ENCODE results near the gene AFF2. TPM values are rescaled to one million over a fixed set of nuclear protein-coding genes. Genes with fewer than 3 reads are reported as not detected.

The AFF2 gene
- total RNA-seq, 2 donors from 2014 or later, result 0.89 to 3.2 TPM

DNA sequence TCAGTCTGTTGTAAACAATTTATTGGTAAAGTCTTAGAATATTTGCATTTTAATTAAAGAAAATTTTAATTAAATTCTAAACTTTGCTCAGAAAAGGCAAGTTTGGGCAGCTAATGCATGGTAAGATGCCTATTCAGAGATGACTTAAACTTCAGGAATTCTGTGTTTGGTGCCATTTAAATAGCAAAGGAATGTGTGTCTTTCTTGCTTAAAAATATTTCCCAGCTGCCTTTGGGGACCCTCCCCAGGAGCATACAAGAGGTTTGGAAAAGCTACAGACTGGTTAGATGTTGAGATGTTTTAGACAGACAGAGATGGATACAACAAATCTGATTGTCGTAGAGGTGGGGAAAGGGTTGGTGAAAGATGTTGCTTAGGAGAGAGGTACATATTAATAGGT, 36.5 kb downstream of the AFF2 start:
- Histone ChIP-seq H3K27ac (no peak overlapping the region), H3K4me1 (no peaks in the 10 kb centered on the region), H3K9me3 (no peaks in the 10 kb centered on the region), H3K27me3 (no peaks in the 10 kb centered on the region), H3K36me3 (no peaks in the 10 kb centered on the region), H3K4me3 (no peak overlapping the region)
- DNase-seq (ENCODE audit: low spot score), result no peak
- TF ChIP-seq, protein P1, sequence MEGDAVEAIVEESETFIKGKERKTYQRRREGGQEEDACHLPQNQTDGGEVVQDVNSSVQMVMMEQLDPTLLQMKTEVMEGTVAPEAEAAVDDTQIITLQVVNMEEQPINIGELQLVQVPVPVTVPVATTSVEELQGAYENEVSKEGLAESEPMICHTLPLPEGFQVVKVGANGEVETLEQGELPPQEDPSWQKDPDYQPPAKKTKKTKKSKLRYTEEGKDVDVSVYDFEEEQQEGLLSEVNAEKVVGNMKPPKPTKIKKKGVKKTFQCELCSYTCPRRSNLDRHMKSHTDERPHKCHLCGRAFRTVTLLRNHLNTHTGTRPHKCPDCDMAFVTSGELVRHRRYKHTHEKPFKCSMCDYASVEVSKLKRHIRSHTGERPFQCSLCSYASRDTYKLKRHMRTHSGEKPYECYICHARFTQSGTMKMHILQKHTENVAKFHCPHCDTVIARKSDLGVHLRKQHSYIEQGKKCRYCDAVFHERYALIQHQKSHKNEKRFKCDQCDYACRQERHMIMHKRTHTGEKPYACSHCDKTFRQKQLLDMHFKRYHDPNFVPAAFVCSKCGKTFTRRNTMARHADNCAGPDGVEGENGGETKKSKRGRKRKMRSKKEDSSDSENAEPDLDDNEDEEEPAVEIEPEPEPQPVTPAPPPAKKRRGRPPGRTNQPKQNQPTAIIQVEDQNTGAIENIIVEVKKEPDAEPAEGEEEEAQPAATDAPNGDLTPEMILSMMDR (IDR thresholded peaks at IDR 0.05), result no peak

DNA sequence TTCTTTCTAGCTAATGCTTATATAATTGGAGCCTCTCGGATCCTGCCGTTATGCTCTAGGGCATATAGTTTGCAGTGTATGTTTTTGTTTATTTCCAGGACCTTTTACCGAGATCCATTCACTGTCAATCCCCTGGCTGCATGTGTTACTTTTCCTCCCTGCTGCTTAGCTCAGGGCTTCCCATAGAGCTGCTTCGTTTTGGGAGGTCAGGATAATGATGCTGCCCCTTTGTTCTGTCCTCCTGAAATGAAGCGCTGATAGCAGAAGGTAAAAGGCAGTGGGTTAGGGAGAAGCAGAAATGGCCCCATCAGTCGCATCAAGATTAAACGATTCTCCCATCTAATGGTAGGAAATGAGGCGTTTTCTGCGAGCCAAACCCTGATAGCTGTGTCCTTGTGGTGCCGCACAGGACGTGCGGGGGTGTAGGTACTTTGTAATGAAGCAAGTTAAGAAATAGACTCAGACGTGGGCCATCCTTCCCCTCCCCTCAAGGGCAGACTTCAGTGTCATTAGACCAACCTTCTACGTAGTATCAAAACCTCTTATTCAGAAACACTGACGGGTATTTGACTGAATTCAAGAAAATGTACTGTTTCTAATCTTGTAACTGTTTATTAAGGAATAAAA, 37.3 kb downstream of the AFF2 start:
- Histone ChIP-seq H3K9me3 (no peaks in the 10 kb centered on the region), H3K4me3 (no peak overlapping the region), H3K4me1 (no peaks in the 10 kb centered on the region), H3K27ac (no peak overlapping the region), H3K36me3 (no peaks in the 10 kb centered on the region), H3K27me3 (no peaks in the 10 kb centered on the region)
- TF ChIP-seq, protein P1 (IDR thresholded peaks at IDR 0.05), result no peak
- no peak for DNase-seq (ENCODE audit: low spot score)

DNA sequence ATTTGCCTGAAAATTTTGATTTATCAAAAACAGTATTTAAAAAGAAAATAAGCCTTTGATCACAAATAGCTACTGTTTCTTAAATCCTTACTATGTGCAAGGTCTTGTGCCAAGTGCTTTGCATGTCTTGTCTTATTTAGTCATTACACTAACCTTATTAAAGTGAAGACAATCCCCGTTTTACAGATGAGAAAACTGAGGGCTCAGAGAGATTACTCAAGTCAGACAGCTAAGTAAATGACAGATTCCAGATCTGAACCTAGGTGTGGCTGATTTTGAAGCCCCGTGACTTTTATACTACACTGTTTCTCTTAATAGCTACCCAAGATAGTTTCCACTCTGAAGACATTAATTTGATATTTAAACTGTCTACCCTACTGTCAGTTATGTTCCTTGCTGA, 38.2 kb downstream of the AFF2 start:
- H3K36me3 ChIP-seq, result no peaks in the 10 kb centered on the region
- H3K27me3 ChIP-seq, result no peaks in the 10 kb centered on the region
- no peak overlapping the region for H3K27ac ChIP-seq
- H3K9me3 ChIP-seq, result no peaks in the 10 kb centered on the region
- TF ChIP-seq, protein P1 (IDR thresholded peaks at IDR 0.05), result no peak
- no peak overlapping the region for H3K4me3 ChIP-seq
- DNase-seq (ENCODE audit: low spot score), result no peak
- H3K4me1 ChIP-seq, result no peaks in the 10 kb centered on the region

DNA sequence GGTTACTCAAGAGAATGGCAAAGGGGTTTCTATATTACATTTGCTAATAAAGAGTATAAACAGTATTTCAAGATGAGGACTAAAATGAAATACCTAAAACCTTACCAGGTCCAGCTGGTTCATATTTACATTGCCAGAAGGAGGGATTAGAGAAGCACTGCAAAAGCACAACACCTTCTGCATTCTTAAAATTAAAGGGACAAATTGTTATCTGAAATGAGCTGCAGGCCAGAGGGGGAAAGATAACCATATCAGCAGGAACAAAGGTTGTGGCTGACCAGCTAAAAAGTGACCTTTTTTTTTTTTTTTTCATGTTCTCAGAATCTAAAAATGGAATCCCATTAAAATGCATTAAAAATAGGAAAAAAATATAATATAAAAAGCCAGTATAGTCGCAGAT, 39.7 kb downstream of the AFF2 start:
- TF ChIP-seq, protein P1 (IDR thresholded peaks at IDR 0.05), result no peak

DNA sequence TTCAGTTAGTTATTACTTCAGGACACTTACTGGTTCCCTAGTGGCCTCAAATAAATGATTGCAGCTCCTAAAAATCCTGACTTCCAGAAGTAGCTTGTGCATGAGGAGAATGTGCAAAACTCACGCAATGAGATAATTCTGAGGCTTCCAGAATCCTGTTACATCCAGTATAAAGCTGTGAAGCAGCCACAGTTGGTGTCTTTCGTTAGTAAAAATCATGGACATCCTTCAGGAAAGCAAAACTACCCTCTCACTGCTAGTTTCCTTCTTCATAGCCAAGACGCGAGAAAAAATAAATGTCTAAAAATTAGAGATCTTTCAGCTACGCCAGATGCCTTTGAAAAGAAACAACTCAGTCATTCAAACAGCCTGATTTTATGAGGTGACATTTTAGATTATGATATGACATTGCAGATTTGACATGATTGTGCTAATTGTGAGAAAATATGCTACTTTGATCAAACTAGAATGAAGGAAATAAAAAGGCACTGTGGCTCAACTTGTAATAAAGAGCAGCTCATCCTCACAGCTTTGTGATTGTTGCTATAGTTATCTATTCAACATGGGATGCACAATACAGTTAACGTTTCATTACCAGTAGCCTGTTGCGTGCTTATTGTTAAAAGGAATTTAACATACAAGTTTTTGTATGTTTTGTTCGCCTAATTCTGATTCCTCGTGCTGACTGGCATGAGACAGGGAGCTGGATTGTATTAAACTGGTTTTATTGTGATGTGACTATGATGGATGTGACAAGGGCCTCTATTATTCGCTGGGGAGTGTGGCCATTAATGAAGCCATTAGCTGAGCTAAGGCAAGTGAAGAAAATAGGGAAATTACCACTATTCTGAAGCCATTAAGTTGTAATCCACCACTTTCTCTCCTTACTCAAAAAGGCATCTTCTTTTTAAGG, 40.5 kb downstream of the AFF2 start:
- no peaks in the 10 kb centered on the region for H3K4me1 ChIP-seq
- H3K4me3 ChIP-seq, result no peak overlapping the region
- H3K27ac ChIP-seq, result no peak overlapping the region
- H3K27me3 ChIP-seq, result no peaks in the 10 kb centered on the region
- H3K36me3 ChIP-seq, result no peaks in the 10 kb centered on the region
- DNase-seq (ENCODE audit: low spot score), result no peak
- TF ChIP-seq, protein P1 (IDR thresholded peaks at IDR 0.05), result no peak
- H3K9me3 ChIP-seq, result no peaks in the 10 kb centered on the region

More for the DNA sequence above, 39.7 kb downstream of the AFF2 start:
- H3K4me1 ChIP-seq, result no peaks in the 10 kb centered on the region
- no peak overlapping the region for H3K4me3 ChIP-seq
- no peaks in the 10 kb centered on the region for H3K9me3 ChIP-seq
- no peak for DNase-seq (ENCODE audit: low spot score)
- no peaks in the 10 kb centered on the region for H3K27me3 ChIP-seq
- no peak overlapping the region for H3K27ac ChIP-seq
- H3K36me3 ChIP-seq, result no peaks in the 10 kb centered on the region

Data from right atrium auricular region (tissue), 2 donors.